Measurements from ENCODE around the gene ERP29.

The ERP29 gene

DNA sequence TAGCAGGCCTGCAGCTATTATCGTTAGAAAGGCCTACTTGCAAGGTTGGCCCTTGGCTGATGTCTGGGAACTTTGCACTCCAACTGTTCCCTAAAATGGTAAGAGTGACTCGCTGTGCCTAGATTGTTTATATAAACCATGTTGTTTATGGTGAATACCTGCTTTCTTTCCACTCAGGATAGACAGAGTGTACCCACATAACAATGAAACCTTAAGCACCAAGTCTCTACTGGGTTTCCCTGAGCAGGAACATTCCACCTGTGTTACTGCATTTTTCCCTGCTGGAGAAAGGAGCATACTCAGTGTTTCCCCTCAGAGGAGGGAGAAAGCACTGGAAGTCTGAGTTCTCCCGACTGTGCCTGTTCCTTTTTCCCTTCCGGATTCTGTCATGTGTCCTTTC, 32.8 kb downstream of the ERP29 start:
- DNase-seq: no peak

DNA sequence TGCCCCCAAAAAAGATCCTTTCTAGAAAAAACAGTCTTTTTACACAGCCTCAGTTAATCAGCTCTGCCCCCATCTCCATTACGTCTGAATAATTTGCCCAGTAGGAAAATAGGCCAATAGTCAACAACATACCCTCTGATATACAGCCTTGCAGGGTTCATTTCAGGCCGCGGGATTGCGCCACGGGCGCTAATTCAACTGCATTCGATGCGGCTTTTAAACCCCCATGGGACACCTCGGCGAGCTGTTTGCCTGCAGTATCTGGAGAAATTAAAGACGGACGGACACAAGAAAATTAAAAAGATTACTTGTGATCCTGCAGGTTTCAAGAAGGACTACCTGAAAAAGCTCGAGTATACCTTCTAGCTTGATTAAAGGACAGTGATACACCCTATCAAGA, 36.1 kb downstream of the ERP29 start:
- no peak for DNase-seq

DNA sequence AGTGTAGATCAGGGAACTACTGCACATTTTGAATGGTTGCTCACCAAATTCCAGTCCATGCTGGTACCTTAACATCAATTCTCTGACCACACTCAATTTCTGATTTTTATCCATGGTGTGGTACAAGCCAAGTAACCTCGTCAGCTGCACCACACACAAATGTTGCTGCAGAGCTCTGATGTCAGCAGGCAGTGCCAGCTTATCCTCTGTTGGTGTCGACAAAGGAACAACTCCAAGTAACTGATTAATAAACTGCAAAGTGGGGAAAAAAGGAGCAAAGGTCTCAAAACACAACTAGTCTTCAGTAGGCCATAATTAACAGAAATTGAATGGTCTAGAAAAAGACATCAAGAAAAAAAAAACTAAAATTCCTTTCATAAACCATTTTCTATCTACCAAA, 47.9 kb downstream of the ERP29 start:
- DNase-seq: no peak

DNA sequence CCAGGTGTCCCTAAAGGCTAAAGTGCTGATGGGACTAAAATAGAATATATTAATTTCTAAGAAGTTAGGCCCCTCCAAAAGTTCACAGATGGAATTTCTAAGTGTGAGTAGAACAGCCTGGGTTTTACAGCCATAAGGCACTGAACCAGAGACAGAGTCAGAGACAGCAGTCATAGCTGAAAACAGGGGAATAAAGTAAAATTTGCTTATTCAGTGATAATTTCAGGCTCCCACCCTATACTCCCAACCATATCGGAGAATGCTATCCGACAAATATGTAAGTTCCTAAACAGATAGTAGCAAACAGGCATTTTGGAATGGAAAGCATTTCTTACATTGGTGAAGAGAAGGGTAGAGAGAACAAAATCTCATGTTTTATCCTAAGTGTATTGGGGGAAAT, 50.0 kb downstream of the ERP29 start:
- DNase-seq: no peak

DNA sequence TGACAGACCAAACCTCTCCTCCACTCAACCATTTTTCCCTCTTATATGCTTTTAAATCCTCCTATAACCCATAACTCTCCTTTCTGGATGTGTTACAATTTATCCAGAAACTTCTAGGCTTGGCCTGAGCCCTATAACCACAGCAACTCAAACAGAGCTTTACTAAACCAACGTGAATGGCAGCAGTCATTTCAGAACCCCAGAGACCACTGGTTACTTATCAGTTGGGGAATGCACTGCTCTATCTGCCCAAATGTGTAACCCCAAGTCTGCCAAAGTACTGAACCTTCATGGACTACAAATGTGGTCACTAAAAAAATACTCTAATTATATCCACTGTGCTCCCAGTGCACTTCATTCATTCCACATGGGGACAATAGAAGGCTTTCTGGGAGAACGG, 53.3 kb downstream of the ERP29 start:
- DNase-seq: no peak
